Measurements from ENCODE around the gene AACS.
"Not testable (repeated sequence)": the region's sequence is repeated elsewhere in the genome, so short reads cannot be mapped to it uniquely, and the experiment has no call there.

Gene AACS

DNA sequence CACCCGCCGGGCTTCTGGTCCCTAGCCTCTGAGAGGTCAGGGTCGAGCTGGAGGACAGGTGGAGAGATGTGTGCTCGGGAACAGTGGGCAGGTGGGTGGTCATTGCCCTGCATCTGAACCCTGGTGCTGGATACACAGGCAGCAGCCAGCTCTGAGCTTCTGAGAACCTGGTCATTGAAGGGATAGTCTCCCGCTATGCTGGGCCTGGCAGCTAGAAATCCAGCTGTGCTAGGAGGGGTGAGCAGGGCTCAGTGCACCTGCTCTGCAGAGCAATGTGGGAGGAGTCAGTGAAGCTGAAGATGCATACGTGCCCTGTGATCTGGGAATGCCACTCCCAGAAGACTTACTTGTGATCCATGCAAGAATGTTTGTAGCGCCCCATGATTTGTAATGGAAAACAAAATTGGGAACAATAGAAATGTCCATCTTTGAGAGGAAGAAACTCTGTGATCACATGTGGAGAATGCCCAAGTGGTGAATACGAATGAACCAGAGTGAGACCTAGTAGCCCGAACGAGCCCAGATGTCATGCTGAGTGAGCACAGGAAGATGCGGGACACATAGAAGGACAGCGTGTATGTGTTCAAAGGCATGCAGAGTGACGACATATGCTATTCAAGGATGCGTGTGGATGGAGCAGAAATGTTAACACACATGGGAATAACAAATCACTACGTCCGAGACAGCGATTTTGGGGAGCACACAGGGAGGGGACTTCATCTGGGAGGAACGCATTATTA is 63.4 kb downstream of the AACS start:
- no peak for DNase-seq

DNA sequence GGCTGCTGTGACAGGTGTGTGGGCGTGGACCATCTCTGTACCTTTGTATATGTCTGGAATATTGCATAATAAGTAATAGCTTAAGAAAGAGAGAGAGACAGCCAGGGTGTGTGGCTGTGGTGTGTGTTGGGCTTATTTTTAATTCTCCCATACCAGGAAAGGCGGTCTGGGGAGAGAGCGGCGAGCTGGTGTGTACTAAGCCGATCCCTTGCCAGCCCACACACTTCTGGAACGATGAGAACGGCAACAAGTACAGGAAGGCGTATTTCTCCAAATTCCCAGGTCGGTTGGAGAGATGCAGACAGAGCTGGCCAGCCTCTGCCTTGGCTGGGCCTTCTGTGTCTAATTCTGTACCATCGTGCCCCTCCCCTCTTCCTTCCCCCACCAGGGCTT is 63.9 kb downstream of the AACS start:
- DNase-seq: no peak

DNA sequence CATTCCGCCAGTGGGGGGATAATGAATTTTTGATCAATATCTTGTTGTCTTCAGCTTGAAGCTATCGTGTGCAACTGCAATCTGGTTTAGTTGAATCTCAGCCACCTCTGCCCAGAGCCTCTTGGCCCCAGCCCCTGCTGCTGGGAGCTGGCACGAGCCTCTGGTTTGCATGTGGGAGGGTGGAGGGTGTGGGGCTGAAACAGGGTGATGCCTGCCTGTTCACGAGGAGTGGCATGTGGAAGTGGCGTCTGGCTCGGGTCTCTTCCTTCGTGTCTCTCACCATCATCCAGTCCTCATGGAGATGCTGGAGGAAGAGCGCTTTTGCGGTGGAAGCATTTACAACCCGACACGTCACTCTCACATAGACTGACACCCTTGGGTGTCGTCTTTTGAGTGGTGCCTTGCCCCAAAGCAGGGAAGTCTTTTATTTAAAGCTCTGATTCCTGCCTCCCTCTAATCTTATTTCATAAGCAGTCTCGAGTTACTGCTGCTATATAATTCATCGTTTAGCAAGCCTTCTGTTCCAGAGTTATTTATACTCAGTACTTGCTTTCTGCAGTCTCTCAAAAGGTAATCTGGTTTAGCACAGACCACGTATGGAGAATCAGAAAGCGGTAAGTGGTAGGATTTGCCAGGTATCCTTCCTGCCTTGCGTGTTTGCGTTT is 64.5 kb downstream of the AACS start:
- no peak for DNase-seq

DNA sequence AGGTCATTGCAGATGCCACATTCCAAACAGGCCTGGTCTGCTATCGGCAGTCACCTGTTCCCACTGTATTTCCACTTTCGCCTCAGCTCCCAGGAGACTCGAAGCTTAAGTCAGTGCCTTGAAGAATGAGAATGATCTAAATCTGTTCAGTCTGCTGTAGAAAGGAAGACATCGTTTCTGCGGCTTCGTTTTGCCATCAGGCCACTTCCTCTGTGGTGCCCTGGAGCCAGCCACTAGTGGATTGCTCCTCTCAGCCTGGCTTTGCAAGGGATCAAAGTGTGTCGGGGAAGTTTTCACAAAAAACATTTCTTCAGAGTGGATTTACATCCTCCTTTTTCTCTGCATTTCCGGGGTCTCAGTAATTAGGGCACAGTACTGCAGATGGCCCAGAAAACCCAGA is 66.7 kb downstream of the AACS start:
- DNase-seq: no peak

DNA sequence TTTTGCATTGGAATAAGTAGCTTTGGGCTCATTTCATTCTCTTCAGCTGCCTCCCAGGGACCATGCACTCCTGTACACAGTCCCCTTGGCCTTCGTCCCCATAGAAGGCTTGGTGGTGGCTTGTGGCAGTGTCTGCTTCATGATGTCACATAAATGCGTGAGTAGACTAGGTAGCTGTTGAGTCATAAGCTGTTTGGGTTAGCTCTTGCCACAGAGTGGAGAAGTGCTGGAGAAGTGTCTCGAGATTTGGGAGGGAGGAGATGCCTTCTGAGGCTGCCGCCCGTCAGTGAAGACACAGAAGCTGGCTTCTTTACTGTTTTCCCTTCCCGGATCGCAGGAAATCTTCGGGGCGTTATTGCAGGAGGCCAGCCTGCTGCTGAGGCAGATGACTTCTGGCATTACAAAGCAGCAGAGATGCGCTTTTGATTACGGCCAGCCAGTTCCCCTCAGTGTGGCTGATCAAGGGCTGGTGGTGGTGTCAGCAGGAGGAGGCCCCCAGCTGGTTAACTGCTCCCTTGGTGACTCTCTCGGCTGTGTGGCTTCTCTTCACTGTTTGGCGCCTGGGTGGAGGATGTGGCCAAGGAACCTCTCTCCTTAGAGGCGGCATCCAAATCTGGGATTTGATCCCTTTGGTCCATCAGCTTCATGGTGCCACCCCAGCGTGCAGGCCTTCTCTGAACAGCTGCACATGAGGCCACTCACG is 67.6 kb downstream of the AACS start:
- DNase-seq: no peak

DNA sequence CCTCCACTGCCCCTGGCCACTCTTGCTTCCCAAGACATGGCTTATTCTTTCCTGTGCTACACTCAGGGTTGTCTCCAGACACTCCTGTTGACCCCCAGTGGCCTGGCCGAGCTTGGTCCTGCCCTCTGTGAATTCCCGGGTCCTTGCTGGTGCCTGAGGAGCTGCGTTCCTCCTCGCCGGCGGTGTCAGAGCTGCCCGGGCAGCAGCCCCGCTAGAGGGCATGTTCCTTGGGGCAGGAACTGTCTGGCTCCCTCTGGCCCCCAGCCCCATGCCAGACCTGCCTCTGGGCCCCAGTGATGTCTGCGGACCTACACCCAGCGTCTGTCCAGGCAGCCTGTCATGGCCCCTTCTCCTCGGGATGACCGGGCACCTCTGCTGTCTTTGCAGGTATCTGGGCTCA is 68.4 kb downstream of the AACS start:
- no peak for DNase-seq

DNA sequence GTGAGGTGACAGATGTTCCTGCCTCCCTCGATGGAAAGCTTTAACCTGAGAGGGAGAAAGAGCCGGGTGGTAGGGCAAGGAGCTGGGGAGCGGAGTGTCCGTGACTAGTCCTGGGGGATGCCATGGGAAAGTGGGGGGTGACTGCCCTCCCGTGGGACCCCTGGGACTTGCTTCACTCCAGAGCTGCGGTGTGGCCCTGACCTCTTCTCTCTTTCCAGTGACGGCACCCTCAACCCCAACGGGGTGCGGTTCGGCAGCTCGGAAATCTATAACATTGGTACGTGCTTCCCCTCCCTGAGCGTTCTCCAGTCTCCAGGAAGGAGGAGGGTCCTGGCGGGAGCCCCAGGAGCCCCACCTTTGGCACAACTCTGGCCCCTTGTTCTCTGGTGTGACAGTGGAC is 69.3 kb downstream of the AACS start:
- no peak for DNase-seq

DNA sequence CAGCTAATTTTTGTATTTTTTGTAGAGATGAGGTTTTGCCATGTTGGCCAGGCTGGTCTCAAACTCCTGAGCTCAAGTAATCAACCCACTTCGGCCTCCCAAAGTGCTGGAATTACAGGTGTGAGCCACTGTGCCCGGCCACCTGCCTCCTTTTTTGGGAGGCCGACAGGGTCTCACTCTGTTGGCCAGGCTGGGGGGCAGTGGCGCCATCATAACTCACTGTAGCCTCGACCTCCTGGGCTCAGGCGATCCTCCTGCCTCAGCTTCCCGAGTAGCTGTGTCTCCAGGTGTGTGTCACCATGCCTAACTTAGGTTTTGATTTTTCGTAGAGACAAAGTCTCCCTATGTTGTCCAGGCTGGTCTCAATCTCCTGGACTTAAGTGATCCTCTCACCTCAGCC is 70.7 kb downstream of the AACS start:
- DNase-seq: no peak

DNA sequence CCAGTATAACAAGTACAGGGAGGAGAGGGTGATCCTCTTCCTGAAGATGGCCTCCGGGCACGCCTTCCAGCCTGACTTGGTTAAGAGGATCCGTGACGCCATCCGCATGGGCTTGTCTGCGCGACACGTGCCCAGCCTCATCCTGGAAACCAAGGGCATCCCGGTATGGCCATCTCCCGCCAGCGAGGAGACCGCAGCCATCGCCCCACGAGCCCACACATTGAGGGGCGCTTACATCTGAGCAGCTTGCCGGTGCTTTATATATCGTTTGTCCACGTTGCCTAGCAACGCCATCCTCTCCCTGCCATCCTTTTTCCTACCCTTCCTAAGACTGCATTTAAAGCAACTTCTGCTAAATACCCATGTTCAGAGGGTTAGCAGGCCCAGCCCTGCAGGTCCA is 71.5 kb downstream of the AACS start:
- DNase-seq: no peak

DNA sequence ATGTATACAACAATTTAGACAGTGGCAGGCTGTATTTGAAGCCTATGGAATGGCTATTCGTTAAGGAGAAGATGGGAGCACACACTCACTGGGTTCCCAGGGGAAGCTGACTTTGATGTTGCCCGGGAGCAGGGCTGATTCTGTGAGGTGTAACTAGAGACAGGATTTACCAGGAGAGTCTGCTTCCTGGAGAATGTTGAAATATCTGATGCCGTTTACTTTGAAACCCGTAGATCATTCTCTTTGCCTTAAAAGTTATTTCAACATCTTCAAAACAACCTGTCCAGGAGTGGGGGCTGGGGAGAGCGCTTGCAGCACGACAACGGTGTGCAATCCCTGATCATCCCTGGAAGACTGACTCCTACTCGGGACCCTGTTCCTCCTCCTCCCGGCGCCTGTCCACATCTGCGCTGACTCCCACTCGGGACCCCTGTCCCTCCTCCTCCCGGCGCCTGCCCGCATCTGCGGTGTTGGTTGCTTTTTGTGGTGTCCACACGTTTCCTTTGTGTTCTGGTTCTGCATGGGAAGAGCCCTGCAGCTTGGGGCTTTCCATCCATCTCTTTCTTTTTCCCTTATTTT is 72.6 kb downstream of the AACS start:
- DNase-seq: no peak

DNA sequence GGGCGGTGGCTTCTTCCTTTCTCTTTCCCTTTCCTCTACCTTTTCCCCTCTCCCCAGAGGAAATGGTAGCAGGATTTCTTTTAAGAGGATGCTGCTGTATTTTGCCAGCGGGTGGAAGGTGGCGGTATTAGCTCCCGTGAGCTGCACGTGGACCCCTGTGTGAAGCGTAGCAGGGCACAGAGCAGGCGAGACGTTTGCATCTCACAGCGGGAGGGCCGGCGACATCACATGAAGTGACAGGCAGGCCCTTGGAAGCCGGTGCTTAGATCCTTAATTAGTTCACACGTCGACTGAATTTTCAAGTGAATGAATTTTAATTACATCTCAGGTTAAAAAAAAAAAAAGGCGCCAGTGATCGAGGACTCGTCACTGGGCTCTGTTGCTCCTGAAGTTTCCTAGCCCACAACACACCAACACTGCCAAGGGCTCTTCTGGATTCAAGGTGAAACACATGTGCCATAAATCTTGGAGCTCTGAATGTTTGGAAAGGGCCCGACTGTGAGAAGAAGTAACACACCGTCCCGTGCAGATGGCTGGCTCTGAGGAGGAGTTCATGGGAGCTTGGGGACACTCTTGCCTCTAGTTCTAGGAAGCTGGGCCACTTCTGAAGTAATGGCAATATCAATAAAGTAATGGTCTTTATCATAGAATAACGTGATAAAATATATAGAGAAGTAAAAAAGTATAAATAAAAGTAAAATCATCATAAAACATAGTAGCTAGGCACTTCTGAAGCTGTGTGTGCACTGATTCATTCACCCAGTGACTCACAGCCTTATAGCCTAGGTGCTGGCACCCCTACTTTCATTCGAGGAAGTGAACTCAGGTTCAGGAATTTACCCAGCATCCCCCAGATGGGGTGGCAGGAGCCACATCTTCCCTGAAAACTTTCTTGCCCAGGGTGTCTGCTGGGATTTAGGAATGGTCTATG is 75.3 kb downstream of the AACS start:
- DNase-seq: no peak

DNA sequence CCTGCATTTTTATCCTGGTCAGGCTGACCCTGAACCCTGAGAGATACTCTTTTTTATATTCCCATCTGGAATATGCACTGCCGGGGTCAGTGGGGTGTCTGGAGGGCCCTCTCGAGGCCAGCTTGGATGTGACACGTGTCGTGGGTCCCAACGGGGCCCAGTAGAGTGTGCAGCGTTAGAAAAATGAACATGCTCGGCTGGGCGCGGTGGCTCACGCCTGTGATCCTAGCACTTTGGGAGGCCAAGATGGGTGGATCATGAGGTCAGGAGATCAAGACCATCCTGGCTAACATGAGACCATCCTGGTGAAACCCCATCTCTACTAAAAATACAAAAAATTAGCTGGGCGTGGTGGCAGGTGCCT is 76.0 kb downstream of the AACS start:
- DNase-seq: not testable (repeated sequence)

DNA sequence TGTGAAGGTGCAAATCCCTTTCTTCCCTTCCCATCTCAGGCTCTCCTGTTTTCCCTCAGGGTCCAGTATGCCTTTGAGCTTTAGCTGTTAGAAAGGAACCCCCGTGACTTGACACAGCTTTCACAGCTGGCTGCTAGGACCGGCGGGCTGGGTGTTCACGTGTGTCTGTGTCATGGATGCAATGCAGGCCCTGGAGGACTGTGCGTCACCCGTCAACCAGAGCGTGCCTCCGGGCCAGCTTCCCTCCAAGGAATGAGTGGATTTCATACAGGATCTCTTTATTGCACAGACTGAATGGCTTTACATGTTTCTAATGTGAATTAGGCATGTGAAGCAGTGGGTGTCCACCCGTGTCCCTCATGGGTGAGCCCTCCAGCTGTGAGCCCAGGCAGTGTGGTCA is 77.4 kb downstream of the AACS start:
- DNase-seq: no peak

DNA sequence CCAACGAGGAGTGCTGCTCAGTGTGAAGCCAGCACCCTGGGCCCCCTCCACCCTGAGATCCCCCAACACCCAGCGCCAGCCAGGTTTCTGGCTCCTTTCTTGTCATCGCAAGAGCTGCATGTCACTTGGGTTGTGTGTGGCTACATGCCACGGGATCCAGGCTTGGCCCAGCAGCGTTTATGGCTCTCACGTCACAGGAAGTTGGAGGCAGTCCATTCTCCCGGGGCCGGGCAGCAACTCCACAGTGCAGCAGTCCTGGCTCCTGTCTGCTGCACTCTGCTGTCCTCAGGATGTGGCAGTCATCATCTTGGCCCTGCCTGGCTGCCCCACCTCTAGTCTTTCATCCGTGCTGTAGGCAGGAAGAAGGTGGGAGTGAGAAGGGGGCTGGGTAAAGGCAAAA is 78.3 kb downstream of the AACS start:
- no peak for DNase-seq

DNA sequence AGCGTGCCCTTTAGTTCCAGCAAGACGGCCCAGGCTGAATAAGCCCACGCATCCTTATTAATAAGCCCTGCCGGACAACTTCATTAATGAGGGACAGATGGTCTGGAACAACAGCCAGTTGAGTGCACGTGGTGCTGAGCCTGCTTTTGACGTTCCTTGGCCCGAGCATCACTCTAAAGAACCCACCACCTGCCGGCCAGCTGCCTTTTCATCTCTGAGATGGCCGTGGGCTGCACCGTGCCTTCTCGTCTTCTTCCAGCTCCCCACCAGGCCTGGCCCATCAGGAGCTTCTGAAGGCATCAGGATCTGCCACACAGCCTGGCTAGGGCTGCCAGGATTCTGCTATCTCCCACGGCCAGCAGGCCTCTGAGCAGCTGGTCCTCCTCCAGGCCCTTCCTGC is 80.0 kb downstream of the AACS start:
- DNase-seq: no peak

DNA sequence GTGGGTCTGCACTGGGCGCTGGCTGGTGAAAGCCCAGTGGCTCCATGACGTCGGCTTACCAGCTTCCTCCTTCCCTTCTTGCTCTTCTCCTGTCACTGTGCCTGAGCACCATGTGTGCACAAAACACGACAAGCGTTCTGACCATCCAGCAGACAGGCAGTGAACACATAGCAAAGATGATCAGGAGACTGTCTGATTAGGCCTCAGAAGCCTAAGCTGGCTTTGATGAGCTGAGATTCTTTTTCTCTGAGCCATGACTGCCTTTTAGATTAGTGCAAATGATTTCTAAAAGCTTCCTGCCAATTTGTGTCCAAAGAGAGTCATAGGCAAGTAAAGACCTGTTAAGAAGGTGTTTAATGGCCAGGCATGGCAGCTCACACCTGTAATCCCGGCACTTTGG is 83.1 kb downstream of the AACS start:
- no peak for DNase-seq

DNA sequence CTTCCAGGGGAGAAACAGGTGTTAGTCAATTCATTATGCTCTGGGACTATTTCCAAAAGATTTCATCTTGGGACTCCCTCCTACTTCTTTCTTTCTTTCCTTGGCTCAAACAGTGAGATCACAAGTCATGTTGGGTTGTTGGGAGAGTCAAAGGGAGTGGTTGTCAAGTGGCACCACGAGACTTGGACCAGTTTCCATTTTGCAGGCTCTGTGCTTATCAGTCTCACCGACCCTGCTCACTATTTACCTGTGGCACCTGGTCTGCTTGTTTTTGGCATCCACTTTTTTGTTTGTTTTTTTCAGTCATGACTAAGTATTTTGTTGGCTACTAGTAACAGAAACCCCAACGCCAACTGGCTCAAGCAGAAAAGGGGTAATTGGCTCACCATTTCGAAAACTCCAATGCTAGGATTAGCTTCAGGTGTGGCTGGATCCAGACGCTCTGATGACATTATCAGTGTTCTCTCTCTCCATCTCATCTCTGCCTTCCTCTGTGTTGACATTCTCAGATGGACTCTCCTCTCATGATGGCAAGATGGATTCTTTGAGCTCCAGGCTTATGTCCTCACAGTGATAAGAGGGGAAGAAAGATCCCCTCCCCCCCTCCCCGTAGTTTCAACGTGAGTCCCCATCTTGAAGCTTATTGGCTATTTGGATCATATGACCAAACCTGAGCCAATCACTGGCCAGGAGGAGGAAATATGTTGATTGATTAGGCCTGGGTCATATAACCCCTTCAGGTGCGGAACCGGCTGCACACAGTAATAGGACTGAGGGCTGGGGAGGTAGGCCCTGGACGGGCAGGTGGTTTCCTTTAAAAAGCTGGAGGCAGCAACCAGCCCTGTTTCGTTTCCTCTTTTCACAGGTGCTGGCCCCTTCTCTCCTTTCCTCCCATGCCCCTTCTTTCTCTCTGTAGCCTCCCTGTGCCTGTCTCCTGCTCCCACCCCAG is 84.2 kb downstream of the AACS start:
- no peak for DNase-seq

DNA sequence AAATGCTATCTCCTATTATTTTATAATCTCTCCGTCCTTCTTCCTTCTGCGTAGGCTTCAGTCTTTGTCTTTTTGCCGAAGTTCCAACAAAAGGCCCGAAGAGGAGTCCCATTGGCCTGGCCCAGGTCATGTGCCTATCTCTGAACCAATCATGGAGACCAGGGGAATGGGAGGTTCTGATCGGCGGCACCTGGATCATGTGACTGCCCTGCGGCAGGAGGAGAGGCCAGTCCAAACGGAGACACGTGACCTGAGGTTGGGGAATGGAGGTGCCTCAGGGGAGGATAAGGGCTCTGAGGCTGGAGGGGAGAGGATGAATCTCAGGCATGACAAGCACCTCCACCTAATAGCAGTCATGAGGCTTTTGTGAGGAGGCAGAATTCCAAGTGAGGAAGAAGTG is 86.0 kb downstream of the AACS start:
- no peak for DNase-seq

DNA sequence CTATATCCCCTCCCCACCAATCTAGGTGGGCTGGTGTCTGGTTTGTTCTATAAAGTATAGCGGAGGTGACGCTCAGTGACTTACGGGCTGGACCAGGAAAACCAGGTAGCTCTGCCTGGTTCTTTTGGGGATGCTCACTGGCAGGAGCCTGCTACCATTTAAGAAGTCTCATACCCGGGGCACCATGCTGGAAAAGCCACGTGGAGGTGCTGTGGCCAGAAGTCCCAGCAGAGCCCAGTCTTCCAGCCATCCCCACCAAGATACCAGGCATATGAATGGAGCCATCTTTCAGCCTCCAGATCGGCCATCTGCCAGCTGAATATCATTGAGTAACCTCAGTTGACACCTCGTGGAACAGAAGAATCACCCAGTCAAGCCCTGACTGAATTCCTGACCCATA is 87.2 kb downstream of the AACS start:
- no peak for DNase-seq

DNA sequence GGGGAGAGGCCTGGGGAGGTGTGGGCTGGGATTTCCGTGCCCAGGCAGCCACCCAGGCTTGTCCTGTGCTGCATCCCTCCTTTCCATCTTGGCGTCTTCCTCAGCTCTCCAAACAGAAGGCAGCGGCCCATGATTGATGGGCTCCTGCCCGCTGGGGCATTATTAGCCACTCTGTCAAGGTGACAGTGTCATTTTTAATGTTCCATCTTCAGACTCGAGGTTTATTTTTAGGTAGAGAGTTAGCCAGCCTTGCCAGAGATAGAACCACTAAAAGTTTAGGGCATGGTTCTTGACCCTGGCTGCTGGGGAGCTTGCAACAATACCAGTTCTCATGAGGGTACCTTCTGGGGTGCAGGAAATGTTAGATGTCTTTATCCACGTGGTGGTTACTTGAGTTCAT is 90.1 kb downstream of the AACS start:
- no peak for DNase-seq

DNA sequence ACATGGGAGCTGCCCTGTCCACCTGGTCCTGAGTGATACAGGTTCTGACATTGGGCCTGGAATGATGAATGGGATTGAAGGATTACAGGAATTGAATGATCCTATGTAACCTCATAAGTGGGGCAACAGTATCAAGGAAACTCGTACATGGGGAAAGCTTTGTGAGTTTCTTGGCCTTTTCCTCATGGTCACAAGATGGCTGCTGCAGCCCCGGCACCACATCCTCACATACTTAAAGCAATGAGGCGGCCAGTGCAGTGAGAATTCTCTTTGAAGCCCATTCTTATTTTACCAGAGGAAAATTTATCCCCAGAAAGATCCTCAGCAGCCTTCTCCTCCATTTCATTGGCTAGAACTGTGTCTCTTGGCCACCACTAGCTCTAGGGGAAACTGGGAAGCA is 91.9 kb downstream of the AACS start:
- no peak for DNase-seq

DNA sequence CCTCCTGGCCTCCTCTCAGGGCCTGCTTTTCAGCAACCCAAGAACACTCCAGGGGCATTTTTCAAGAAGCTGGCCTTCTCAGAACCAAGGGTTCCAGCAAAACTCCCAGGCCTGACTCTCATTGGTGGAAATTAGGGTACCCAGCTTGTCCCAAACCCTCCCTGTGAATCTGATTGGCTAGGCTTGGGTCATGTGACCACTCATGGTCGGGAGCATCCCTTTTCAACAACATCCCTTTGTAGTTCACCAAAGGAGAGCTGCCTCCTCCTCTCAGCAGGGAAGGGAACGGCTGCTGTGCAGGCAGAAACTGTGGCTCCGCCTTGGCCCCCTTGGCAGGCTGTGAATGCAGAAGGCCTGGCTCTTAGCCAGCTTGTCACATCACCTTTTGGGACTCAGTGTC is 94.5 kb downstream of the AACS start:
- DNase-seq: no peak

Measured in NCI-H1105 (cell line).